Tibial artery (tissue), 4 donors: ENCODE measurements around the gene ELMOD1.

Experiments used
- DNase-seq, 2 donors: peaks; one replicate each; pipeline ENCODE4 v3.0.0-alpha.2; 2019
- H3K27ac ChIP-seq, 2 donors: fragments of 200-600 bp; sonication (generic) in 1 of 2; 1 replicate in 1 of 2; 2 replicates in 1 of 2; pipeline ENCODE4 v1.5.1; 2018 to 2019; ENCODE audit warnings: mild to moderate bottlenecking in 1 of 2
- H3K27me3 ChIP-seq, 2 donors: fragments of 200-600 bp; sonication (generic) in 1 of 2; one replicate each; pipeline versions ENCODE4 v1.5.1 to v1.6.0; 2016 to 2019
- H3K36me3 ChIP-seq, 3 donors: fragments of 200-600 bp; sonication (generic) in 2 of 3; one replicate each; pipeline ENCODE4 v1.5.1; 2016 to 2019; ENCODE audit warnings: mild to moderate bottlenecking in 2 of 3
- H3K4me1 ChIP-seq, 4 donors: fragments of 200-600 bp; sonication (generic) in 2 of 4; 1 replicate in 3 of 4; 2 replicates in 1 of 4; pipeline ENCODE4 v1.5.1; 2016 to 2019
- H3K4me3 ChIP-seq, 2 donors: fragments of 200-600 bp; sonication (generic) in 1 of 2; 1 replicate in 1 of 2; 2 replicates in 1 of 2; pipeline ENCODE4 v1.5.1; 2018 to 2019; ENCODE audit warnings: mild to moderate bottlenecking in 2 of 2
- H3K9me3 ChIP-seq, 3 donors: fragments of 200-600 bp; sonication (generic) in 1 of 3; one replicate each; pipeline ENCODE4 v1.5.1; 2016 to 2019
- CTCF ChIP-seq, 2 experiments: fragments of 200-600 bp in 1 of 2; fragments of 450-650 bp in 1 of 2; IDR thresholded peaks; one replicate each; pipeline ENCODE4 v1.5.1; 2017 to 2019; ENCODE audit warnings: antibody characterized with exemption in 2 of 2, mild to moderate bottlenecking in 1 of 2, moderate library complexity in 1 of 2
- intact Hi-C: fragments of 100-400 bp; cut with DNase I; formaldehyde crosslinking; loops from one replicate; pipeline ENCODE4 v1.15.0; 2023; ENCODE audit warnings: low total_unique reads

Gene ELMOD1

DNA sequence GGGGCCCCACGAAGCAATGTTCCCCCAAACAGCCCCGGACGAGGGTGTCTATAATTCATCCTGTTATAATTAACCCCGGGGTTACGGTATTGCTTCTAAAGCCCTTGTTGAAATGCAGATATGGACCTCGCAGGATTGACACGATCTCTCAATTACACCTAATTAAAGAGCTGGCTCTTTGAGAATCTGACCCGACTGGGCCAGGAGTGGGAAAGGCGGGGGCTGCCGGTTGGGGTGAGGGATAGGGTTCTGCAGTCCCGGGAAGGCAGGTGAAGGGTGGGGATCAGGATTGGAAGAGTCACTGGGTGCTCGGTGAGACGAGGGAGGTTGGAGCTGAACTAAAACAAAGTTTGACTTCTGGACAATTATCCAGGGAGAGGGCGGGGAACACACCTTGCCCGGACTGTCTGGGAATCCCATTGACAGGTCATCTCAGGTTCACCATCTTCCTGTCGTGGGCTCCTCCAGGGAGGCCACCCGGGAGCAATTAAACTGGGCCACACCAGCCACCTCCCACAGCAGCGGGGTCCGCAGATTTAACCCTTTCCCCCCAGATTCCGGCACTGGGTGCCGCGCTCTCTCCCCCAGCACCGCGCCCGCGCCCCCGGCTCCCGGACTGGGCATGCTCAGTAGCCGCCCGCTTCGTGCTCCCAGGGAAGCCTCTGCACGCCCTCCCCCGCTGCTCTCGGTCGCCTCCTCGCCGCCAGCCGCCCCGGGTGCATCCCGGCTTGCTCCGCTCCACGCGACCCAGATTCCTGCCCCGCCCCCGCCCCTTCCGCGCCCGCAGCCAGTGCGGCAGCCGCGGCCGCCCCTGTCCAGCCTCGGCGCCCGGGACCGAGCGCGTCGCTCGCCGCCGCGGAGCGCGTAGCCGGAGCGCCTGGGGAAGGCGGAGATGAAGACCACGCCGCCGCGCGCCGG lies at the start of gene ELMOD1:
Gene ELMOD1 (plus strand): TSS at position 688 of the 918 bp plus-strand sequence. CDS start 27,043 bp downstream, outside the sequence.
- peaks cover 0 to 30% (median 20%) of the 10 kb centered on the region in 4 donors for H3K4me1 ChIP-seq
- H3K36me3 ChIP-seq: no peaks in the 10 kb centered on the region
- no peaks in the 10 kb centered on the region for H3K9me3 ChIP-seq
- H3K27me3 ChIP-seq: peaks cover 0 to 45% of the 10 kb centered on the region in 2 donors
- intact Hi-C loops: no loop called here
- peak within 1 kb of the TSS; percentile 49 to 64 for H3K4me3 ChIP-seq
- no peak within 1 kb of the TSS for H3K27ac ChIP-seq
- peak in 1 of 2 experiments; percentile 10 for TF ChIP-seq CTCF (IDR thresholded peaks at IDR 0.05)
- DNase-seq: peak; percentile 24 to 68

- Histone ChIP-seq H3K4me1 (no peaks in the 10 kb centered on the region), H3K4me3 (no peak overlapping the region), H3K9me3 (no peaks in the 10 kb centered on the region), H3K36me3 (peaks cover 3 to 9% (median 9%) of the 10 kb centered on the region in 3 donors), H3K27me3 (no peaks in the 10 kb centered on the region), H3K27ac (no peak overlapping the region)
- no peak for DNase-seq
- intact Hi-C loops: no loop called here
- TF ChIP-seq CTCF (IDR thresholded peaks at IDR 0.05): no peak
Observed at GRCh38 chr11:107545101-107545514, 45.8 kb upstream of the ELMOD1 start.

- no peak for DNase-seq
- H3K4me3 ChIP-seq: no peak overlapping the region
- no peak for TF ChIP-seq CTCF (IDR thresholded peaks at IDR 0.05)
Observed at GRCh38 chr11:107547961-107548360, 43.0 kb upstream of the ELMOD1 start.

DNA sequence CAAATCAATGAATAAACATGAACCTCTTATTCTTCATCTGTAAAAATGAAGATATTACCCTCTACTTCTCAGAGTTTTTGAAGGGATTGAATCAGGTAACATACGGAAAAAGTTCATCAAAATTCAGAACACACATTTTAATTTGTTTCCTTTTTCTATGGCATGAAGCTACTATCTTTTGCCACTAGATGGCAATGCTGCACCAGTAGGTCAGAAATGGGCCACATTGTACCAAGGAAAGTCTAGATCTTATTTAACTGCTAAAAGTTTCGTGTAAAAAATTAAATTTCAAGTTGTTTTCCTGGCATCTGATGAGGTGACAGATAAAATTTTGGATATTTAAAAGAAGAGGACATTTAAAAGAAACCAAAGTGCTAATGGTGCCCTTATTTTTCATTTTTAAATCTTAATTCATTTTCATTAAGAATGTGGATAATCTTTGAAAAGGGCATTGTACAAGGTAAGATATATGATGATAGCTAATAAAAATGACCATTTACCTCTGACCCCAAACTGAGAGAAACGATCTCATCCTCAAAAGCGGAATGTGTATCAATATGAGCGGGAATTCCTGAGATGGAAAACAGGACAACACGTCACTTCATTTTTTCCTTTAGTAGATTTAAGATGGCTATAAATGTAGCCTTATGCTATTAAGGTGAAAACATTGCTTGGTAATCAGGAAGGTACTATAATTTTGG lies 41.5 kb upstream of the ELMOD1 start:
- Histone ChIP-seq H3K9me3 (no peaks in the 10 kb centered on the region), H3K36me3 (peaks cover 30 to 37% (median 37%) of the 10 kb centered on the region in 3 donors), H3K4me1 (no peaks in the 10 kb centered on the region), H3K27me3 (no peaks in the 10 kb centered on the region), H3K4me3 (no peak overlapping the region), H3K27ac (no peak overlapping the region)
- intact Hi-C loops: no loop called here
- peak; percentile 65 to 86 for TF ChIP-seq CTCF (IDR thresholded peaks at IDR 0.05)
- no peak for DNase-seq

More at GRCh38 chr11:107547961-107548360, 43.0 kb upstream of the ELMOD1 start:
- Histone ChIP-seq H3K4me1 (no peaks in the 10 kb centered on the region), H3K36me3 (peaks cover 25 to 32% (median 29%) of the 10 kb centered on the region in 3 donors), H3K27me3 (no peaks in the 10 kb centered on the region), H3K27ac (no peak overlapping the region), H3K9me3 (no peaks in the 10 kb centered on the region)
- intact Hi-C loops: no loop called here

DNA sequence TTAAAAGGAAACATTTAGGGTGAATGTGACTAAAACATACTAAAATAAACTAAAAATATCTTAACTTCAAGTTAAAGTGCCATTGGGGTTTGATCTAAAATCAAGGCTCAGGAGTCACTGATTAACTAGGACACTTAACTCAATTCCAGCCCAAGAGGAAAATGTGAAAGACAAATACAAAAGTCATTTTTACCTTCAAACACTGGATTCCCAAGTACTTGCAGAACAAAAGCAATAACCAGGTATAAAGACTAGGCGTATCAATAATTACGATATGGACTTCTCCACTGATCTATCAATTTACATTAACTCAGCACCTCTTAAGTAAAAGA lies 41.0 kb upstream of the ELMOD1 start:
- intact Hi-C loops: no loop called here
- H3K27ac ChIP-seq: no peak overlapping the region
- peaks cover 30 to 39% (median 37%) of the 10 kb centered on the region in 3 donors for H3K36me3 ChIP-seq
- DNase-seq: no peak
- no peak for TF ChIP-seq CTCF (IDR thresholded peaks at IDR 0.05)
- no peaks in the 10 kb centered on the region for H3K27me3 ChIP-seq
- no peaks in the 10 kb centered on the region for H3K9me3 ChIP-seq
- no peak overlapping the region for H3K4me3 ChIP-seq
- no peaks in the 10 kb centered on the region for H3K4me1 ChIP-seq
